Measurements from ENCODE around the gene FDX2. TPM values are rescaled to one million over a fixed set of nuclear protein-coding genes. Genes with fewer than 3 reads are reported as not detected.
A peak's percentile ranks its signal among the peaks of the same experiment; 100 is the strongest.
"Not testable (repeated sequence)": the region's sequence is repeated elsewhere in the genome, so short reads cannot be mapped to it uniquely, and the experiment has no call there.

FDX2 gene
- polyA plus RNA-seq, 3 donors from 2014 or later, result 12.5 to 17.8 (median 16.6) TPM

DNA sequence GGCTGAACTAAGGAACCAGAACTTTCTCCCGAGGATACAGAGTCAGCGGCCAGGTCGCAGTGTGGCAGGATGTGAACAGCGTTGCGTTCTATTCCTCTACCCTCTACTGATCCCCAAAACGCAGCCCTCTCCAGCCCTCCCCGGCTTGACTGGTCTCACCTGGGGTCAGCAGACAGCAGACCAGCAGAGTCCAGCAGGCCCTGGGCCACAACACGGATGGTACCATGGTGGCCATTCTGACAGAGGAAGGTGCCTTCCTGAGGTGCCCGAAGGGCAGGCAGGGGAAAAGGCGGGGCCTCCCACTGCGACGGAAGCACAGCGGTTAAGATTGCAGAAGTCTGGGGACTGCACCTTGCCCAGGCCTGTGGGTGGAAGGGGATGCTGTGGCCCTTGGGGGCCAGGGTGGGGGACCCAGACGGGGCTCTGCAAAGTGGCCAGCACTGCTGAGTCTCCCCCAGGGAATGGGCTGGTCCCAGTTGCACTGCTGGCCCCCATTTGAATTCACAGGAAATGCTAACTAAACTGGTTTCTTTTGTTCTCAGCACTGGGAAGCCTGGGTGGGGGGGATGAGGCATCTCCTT is 23.7 kb upstream of the FDX2 start, which contains the start of gene ICAM3:
TSS of gene ICAM3 (minus strand) at position 245 of the 581 bp plus-strand sequence. CDS start at position 235, 10 bp downstream.
- Mint-ChIP-seq H3K36me3 (no peaks in the 10 kb centered on the region), H3K4me3 (peak within 1 kb of the TSS; percentile 94 to 99 (median 97)), H3K27me3 (ENCODE audit: low read depth in 3 of 3) (peaks cover 0 to 6% (median 3%) of the 10 kb centered on the region in 3 donors), H3K9me3 (no peaks in the 10 kb centered on the region), H3K4me1 (peaks cover 22 to 27% of the 10 kb centered on the region in 2 donors), H3K27ac (peak within 1 kb of the TSS; percentile 93 to 96 (median 95))
- DNase-seq, result peak; percentile 47 to 56 (median 47)

DNA sequence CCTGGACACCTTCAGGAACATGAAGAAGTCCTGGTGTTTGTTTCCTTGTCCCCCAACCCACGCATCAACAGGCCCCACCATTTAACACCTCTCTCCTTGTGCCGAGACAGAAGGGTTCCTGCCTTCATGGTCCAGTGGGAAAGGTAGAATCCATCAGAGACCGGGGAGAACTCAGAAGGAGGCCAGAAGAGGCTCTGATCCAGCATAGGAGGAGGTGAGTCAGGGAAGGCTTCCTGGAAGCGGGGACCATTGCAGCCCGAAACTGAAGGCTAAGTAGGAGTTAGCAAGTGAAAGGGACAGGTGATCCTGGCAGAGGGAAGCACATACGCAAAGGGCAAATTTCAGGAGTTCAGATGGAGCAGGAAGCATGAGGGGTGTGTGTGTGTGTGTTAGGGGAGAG is 23.1 kb upstream of the FDX2 start:
- Mint-ChIP-seq H3K9me3 (no peaks in the 10 kb centered on the region), H3K27me3 (ENCODE audit: low read depth in 3 of 3) (peaks cover 0 to 6% (median 3%) of the 10 kb centered on the region in 3 donors), H3K36me3 (no peaks in the 10 kb centered on the region), H3K4me1 (peaks cover 26 to 30% of the 10 kb centered on the region in 2 donors), H3K27ac (peak overlapping the region; percentile 93 to 96 (median 95)), H3K4me3 (peak overlapping the region; percentile 94 to 99 (median 97))
- DNase-seq, result no peak

DNA sequence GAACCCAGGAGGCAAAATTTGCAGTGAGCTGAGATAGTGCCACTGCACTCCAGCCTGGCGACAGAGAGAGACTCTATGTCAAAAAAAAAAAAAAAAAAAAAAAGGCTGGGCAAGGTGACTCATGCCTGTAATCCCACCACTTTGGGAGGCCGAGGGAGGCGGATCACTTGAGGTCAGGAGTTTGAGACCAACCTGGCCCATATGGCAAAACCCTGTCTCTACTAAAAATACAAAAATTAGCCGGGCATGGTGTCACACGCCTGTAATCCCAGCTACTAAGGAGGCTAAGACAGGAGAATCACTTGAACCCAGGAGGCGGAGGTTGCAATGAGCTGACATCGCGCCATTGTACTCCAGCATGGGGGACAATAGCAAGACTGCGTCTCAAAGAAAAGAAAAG is 20.9 kb upstream of the FDX2 start:
- not testable (repeated sequence) for DNase-seq, H3K36me3 Mint-ChIP-seq, H3K9me3 Mint-ChIP-seq
- peaks cover 47 to 51% of the 10 kb centered on the region in 2 donors for H3K4me1 Mint-ChIP-seq
- peak overlapping the region in 1 of 6 donors; percentile 29 for H3K27ac Mint-ChIP-seq
- peaks cover 4 to 14% (median 6%) of the 10 kb centered on the region in 3 donors for H3K27me3 Mint-ChIP-seq (ENCODE audit: low read depth in 3 of 3)
- H3K4me3 Mint-ChIP-seq, result peak overlapping the region in 1 of 5 donors; percentile 29

DNA sequence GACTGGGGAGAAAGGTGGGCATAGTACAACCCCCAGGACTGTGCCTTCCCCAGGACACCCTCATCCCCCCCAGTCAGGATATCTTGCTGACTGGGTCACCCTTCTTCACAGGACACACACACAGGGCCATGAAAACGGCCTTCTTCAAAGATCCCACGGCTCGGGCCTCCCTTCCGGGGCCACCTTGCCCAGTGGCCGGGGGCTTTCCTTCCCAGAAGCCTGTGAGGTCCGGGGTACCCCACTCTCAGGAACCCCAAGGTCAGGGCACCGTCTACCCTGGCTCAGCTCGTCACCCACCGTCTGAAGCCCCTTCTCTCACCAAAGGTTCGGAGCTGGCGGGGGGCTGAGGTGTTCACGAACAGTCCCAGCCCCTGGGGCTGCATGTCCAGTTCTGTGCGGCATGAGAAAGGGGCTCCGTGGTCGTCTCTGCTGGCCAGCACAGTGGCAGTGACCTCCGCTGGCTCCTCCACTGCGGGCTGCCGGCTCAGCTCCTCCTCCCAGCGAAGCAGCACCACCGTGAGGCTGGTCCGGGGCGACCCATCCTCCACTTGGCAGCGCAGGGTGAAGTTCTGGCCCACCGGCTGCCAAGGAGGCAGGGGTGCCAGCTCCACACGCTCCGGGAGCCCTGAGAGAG is 19.7 kb upstream of the FDX2 start:
- Mint-ChIP-seq H3K4me3 (no peak overlapping the region), H3K27ac (no peak overlapping the region), H3K27me3 (ENCODE audit: low read depth in 3 of 3) (peaks cover 4 to 14% (median 6%) of the 10 kb centered on the region in 3 donors), H3K9me3 (no peaks in the 10 kb centered on the region), H3K4me1 (peaks cover 49% of the 10 kb centered on the region in 2 donors), H3K36me3 (peaks cover 0 to 4% (median 0%) of the 10 kb centered on the region in 3 donors)
- DNase-seq, result no peak

DNA sequence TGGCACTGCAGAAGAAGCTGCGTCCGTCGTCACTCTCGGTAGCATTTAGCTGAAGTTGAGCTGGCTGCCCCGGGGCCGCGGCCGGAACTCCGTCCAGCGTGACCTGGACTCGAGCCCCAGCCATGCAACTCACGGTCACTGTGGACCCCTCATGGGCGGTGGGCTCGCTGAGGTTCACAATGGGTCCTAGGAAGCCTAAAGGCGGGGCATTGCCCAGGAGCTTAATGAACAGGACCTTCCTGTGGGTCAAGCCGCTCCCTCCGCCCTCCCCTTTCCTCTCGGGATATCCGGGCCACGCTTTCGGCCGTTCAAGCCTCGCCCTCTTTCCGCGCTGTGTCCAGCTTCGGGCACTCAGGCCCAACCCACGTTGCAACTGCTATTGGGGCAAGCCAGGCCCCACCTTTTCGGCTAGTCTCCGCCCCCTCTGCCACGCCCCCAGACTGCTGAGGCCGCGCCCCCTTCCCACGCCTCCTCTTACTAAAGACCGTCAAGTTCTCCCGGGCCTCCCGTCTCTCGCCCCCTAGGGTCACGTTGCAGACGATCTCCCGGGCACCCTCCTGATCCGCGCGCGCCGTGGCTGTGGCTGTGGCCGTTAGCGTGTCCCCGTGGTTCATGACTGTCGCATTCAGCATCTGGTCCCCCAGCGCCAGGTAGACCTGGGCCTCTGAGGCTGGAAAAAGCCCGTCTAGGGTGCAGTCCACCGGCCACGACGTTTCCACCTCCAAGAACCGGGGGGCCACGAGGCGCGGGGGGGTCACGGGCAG is 19.0 kb upstream of the FDX2 start:
- H3K4me1 Mint-ChIP-seq, result peaks cover 45 to 50% of the 10 kb centered on the region in 2 donors
- no peaks in the 10 kb centered on the region for H3K9me3 Mint-ChIP-seq
- peaks cover 0 to 4% (median 0%) of the 10 kb centered on the region in 3 donors for H3K36me3 Mint-ChIP-seq
- no peak overlapping the region for H3K27ac Mint-ChIP-seq
- peak overlapping the region in 1 of 5 donors; percentile 29 for H3K4me3 Mint-ChIP-seq
- no peak for DNase-seq
- H3K27me3 Mint-ChIP-seq (ENCODE audit: low read depth in 3 of 3), result peaks cover 4 to 14% (median 6%) of the 10 kb centered on the region in 3 donors

DNA sequence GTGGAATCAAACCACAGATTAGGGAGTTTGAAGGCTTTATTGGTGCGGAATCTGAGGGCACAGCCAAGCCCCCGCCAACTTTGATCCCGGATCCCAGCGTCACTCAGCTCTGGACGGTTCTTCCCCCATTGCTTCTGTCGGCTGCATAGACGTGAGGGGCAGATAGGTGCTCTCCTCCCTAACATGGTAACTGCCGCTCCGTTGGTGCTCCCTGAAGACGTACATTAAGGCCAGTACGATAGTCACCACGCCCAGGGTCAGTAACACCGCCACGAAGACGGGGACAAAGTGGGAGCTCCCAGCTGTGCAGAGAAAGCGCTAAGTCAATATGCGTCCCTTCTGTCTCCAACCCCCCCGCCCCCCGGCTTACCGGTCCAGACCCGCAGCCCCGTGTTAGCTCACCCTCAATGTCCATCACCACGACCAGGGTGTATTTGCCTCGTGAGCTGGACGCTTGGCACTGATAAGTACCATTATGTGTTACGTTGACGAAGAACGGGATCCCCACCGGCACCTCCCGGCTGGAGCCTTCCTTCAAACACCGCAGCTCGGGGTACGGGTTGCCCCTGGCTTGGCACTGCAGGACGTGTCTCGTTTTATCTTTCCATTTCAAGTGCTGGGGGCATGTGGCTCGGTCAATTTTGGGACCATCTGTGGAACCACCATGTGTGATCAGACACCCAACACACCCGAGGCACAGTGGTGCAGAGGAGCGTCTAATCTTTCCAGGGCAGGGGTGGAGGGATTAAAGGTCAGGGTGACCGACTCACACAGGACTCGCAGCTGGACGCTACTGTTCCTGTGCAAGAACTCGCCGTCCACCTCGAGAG is 18.2 kb upstream of the FDX2 start:
- Mint-ChIP-seq H3K4me3 (peak overlapping the region; percentile 94 to 97 (median 95)), H3K4me1 (peaks cover 37 to 43% of the 10 kb centered on the region in 2 donors), H3K27me3 (ENCODE audit: low read depth in 3 of 3) (peaks cover 4 to 9% (median 6%) of the 10 kb centered on the region in 3 donors), H3K27ac (peak overlapping the region; percentile 87 to 96 (median 94)), H3K36me3 (peaks cover 0 to 4% (median 0%) of the 10 kb centered on the region in 3 donors), H3K9me3 (no peaks in the 10 kb centered on the region)
- no peak for DNase-seq

DNA sequence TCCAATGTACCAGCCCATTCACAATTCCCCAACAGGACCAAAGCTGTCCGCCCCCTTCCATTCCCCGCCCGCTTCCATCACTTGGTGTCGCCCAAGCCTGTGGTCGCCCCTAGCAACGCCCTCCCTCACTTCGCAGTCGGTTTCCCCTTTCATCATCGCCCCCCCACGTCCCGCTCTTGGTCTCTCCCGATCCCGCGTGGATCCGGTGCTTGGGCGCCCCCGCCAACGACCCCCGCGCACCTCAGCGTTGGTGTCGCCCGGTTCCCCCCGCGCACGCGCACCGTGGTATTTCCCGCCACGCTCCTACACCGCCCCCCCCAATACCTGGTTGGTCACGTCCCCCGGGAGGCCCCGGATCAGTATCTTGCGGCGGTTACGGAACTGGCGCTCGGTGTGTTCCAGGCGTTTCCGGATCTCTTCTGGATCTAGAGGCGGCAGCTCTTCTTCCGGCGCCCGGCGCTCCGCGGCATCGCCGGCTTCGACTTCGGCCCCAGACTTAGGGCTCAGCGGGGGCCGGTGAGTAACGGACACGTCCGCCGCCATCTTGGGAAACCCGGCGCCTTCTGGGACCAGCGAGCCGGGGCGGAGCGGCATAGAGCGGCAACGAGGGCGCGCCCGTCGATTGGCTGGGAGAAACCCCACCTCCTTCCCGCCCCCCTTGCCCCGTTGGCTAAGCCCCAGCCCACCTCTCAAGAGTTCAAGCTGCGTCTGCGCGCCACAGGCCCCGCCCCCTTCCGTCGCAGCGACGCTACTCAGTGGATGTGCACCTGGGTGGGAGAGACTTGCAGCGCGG is 17.3 kb upstream of the FDX2 start, which contains the start of gene RAVER1:
TSS of gene RAVER1 (minus strand) at position 565 of the 793 bp plus-strand sequence. CDS start at position 543, 22 bp downstream.
- H3K4me3 Mint-ChIP-seq, result peak within 1 kb of the TSS; percentile 94 to 97 (median 95)
- peak within 1 kb of the TSS; percentile 87 to 96 (median 94) for H3K27ac Mint-ChIP-seq
- peak; percentile 96 to 97 (median 97) for DNase-seq
- peaks cover 29 to 35% of the 10 kb centered on the region in 2 donors for H3K4me1 Mint-ChIP-seq
- peaks cover 4 to 8% (median 6%) of the 10 kb centered on the region in 3 donors for H3K27me3 Mint-ChIP-seq (ENCODE audit: low read depth in 3 of 3)
- H3K36me3 Mint-ChIP-seq, result peaks cover 0 to 4% (median 0%) of the 10 kb centered on the region in 3 donors
- H3K9me3 Mint-ChIP-seq, result no peaks in the 10 kb centered on the region

DNA sequence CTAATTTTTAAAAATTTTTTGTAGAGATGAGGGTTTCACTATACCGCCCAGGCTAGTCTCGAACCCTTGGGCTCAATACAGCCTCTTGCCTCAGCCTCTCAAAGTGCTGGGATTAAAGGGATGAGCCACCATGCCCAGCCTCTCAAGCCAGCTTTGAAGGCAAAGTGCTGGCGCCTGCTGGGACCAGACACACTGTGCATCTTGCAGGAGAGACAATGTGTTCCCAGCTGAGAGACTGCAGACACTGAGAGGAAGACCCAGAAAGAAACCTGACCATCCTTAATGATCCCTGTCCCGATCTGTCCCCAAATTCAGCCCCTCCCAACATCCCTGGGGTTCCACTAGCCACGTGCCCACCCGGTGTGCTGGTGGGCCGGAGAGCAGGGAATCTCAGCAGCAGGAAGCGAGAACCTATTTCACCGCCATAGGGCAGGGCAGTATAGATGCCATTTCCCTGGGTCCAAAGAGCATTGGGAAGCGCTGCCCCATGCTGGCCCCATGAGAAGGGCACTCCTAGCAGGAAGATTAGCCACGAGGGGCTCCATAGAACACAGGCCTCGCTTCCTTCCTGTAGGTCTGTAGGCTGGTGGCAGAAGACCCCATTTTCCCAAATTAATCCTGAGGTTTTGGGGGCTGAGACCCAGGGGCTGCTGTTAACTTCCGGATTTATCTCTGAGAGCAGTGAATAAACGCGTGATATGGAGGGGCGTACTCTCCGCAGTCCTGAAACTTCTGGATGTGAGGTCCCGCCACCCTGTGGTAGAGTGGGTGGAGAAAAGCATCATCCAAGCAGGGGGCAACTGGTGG is 16.5 kb upstream of the FDX2 start:
- Mint-ChIP-seq H3K9me3 (no peaks in the 10 kb centered on the region), H3K36me3 (peaks cover 0 to 10% (median 0%) of the 10 kb centered on the region in 3 donors), H3K4me3 (peak overlapping the region; percentile 94 to 97 (median 95)), H3K4me1 (peaks cover 27 to 34% of the 10 kb centered on the region in 2 donors), H3K27ac (peak overlapping the region; percentile 87 to 96 (median 94)), H3K27me3 (ENCODE audit: low read depth in 3 of 3) (peaks cover 4 to 8% (median 6%) of the 10 kb centered on the region in 3 donors)
- no peak for DNase-seq

DNA sequence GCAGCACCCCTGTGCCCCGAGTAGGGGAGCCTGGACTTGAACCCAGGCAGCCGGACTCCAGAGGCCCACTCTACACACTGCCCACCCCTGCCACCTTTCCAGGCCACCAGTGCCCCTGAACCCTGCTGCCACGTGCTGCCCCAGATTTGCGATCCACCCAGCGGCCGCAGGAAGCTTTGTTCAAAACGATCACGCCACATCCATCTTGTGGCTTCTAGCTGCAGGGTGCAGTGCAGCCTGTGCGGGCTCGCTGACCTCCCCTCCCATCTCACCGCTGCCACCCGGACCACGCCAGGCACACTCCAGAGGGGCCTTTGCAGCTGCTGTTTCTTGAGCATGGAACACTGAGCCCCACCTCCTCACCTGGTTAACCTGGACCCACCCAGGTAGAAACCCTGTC is 13.7 kb upstream of the FDX2 start:
- no peak overlapping the region for H3K27ac Mint-ChIP-seq
- peaks cover 4 to 9% (median 4%) of the 10 kb centered on the region in 3 donors for H3K27me3 Mint-ChIP-seq (ENCODE audit: low read depth in 3 of 3)
- H3K4me3 Mint-ChIP-seq, result no peak overlapping the region
- peaks cover 26 to 34% of the 10 kb centered on the region in 2 donors for H3K4me1 Mint-ChIP-seq
- H3K9me3 Mint-ChIP-seq, result no peaks in the 10 kb centered on the region
- peaks cover 0 to 10% (median 0%) of the 10 kb centered on the region in 3 donors for H3K36me3 Mint-ChIP-seq
- DNase-seq, result no peak

DNA sequence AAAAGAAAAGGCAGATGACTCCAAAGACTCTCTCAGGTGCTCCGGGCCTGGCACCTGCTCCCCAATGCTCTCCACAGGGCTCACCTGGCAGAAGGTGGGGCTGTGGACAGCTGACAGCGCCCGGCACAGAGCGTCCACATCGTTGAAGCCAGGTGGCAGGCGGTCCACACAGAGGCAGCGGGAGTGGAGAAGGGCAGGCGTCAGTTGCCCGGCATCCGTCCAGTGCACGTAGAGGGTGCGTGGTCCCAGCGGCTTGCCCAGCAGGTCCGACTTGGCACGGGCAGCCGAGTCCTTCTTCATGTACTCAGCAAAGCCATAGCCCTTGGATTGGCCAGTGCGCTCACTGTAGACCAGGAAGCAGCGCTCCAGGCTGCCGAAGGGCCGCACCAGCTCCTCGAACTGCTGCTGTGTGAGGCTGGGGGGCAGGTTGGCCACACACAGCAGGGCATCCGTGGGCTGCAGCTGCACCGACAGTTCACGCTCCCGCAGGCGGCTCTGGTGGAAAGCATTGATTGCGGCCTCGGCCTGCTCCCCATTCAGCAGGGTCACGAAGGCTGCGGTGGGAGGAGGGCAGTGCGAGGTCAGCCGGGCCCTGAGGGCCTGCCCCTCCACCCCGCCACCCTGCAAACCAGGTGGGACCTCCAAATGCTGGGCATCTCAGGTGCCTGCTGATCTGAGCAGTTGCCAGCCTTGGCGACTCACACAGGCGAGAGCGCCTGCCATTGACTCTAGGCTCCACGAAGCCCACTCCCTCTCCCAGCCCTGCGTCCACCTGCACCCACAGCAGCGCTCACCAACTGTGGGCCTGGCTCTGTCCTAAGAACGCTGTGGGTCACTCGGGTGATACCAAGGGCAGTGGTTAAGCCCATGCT is 13.0 kb upstream of the FDX2 start:
- no peak overlapping the region for H3K27ac Mint-ChIP-seq
- H3K4me3 Mint-ChIP-seq, result no peak overlapping the region
- no peaks in the 10 kb centered on the region for H3K9me3 Mint-ChIP-seq
- peaks cover 21 to 28% of the 10 kb centered on the region in 2 donors for H3K4me1 Mint-ChIP-seq
- H3K36me3 Mint-ChIP-seq, result peaks cover 0 to 10% (median 0%) of the 10 kb centered on the region in 3 donors
- peaks cover 4 to 11% (median 4%) of the 10 kb centered on the region in 3 donors for H3K27me3 Mint-ChIP-seq (ENCODE audit: low read depth in 3 of 3)
- DNase-seq, result no peak

DNA sequence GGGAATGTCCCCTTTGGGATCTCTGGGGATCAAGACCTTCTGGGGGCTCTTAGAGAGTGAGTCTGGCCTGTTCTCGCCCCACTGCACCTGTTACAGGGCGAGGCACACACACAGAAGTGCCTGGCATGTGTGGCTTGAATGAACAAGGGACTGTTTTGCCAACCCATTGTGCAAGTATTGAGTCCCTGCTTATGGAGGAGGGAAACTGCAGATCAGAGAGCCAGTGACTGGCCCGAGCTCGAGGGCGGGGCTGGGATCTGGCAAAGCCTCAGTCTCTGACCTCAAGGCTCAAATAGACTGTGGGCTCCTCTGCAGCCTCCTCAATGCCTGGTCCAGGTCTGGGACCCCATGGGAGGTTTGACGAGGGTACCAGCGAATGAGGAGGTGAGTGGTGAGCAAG is 12.0 kb upstream of the FDX2 start:
- Mint-ChIP-seq H3K27ac (no peak overlapping the region), H3K4me3 (no peak overlapping the region)

More for the DNA sequence above, 12.0 kb upstream of the FDX2 start:
- no peak for DNase-seq
- peaks cover 0 to 7% (median 0%) of the 10 kb centered on the region in 3 donors for H3K36me3 Mint-ChIP-seq
- peaks cover 12 to 19% of the 10 kb centered on the region in 2 donors for H3K4me1 Mint-ChIP-seq
- H3K27me3 Mint-ChIP-seq (ENCODE audit: low read depth in 3 of 3), result peaks cover 1 to 4% (median 3%) of the 10 kb centered on the region in 3 donors
- no peaks in the 10 kb centered on the region for H3K9me3 Mint-ChIP-seq
